Activated T-helper 1 cell treated with anti-CD3 and anti-CD28 coated beads, Interleukin-12 subunit alpha, Interleukin-12 subunit beta, Interleukin-2, Interleukin-4 antibody, amounts not matched to agents 30 ng/mL and 10 ng/mL and 1 ng/mL, durations not matched to agents 14 hours and 24 hours and 36 hours (primary cell): ENCODE data around the gene CLDN7. TPM values are rescaled to one million over a fixed set of nuclear protein-coding genes. Genes with fewer than 3 reads are reported as not detected.
A peak's percentile ranks its signal among the peaks of the same experiment; 100 is the strongest.

Source experiments
- DNase-seq: peaks from one replicate; pipeline ENCODE4 v3.0.0; 2021; ENCODE audit warnings: low spot score
- H3K27ac Mint-ChIP-seq: one replicate; pipeline ENCODE4 v1.8.0; 2021; ENCODE audit warnings: mild to moderate bottlenecking, mixed read lengths
- H3K27me3 Mint-ChIP-seq: one replicate; pipeline ENCODE4 v1.8.0; 2022; ENCODE audit warnings: mild to moderate bottlenecking, moderate library complexity, mixed read lengths; ENCODE audit not compliant: insufficient read depth
- H3K36me3 Mint-ChIP-seq: one replicate; pipeline ENCODE4 v1.8.0; 2021; ENCODE audit warnings: low read depth, mixed read lengths
- H3K4me1 Mint-ChIP-seq: one replicate; pipeline ENCODE4 v1.8.0; 2021; ENCODE audit warnings: low read depth, mixed read lengths
- H3K4me3 Mint-ChIP-seq: one replicate; pipeline ENCODE4 v1.8.0; 2021; ENCODE audit warnings: mild to moderate bottlenecking, moderate library complexity, mixed read lengths
- H3K9me3 Mint-ChIP-seq: one replicate; pipeline ENCODE4 v1.8.0; 2021; ENCODE audit warnings: mixed read lengths
- intact Hi-C: fragments of 100-400 bp; cut with micrococcal nuclease; formaldehyde crosslinking; loops from one replicate; pipeline ENCODE4 v1.15.1; 2024
- total RNA-seq: library from RNA; stranded (reverse); gene quantifications from 2 replicates; pipeline ENCODE4 v1.2.3, GENCODE V29; 2022

Gene CLDN7
- total RNA-seq, 1 donor from 2014 or later = 0.60 TPM

DNA sequence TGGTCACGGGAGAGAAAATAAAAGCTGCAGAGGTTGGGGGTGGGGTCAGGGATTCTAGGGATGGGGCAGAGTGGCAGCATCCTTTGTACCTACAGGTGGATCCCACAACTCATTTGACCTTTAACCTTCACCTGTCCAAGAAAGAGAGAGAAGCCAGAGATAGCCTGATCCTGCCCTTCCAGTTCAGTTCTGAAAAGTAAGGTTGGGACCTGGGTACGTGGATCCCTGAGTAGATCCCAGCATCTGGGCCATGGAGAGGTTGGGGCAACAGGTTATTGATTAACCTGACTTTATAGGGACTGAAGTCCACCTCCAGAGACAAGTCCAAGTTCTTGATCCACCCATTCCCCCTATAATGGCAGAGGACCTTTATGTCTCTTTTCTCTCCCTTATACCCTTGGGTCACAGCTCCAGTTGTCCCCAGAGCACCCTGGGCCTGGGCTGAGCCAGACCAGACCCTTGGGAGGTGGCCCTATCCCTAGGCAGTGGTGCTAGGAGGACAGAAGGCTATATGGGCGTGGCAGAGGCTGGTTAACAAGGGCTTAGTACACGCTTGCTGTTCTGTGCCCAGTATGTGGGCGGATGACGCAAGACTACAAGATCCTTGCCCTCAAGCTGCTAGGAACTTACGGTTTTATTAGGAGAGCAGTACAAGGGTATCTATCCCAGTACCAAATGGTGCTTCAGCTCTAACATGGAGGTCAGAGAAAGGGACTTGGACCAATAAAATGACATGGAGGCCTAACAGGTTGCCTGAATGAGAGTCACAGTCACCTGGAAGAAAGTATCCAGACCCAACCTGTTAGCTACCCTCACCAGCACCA lies 3.3 kb downstream of the CLDN7 start:
- H3K9me3 Mint-ChIP-seq = no peaks in the 10 kb centered on the region
- intact Hi-C loops = no loop called here
- peaks cover 32% of the 10 kb centered on the region for H3K4me1 Mint-ChIP-seq
- no peak overlapping the region for H3K27ac Mint-ChIP-seq
- peaks cover 12% of the 10 kb centered on the region for H3K27me3 Mint-ChIP-seq
- peaks cover 30% of the 10 kb centered on the region for H3K36me3 Mint-ChIP-seq
- no peak for DNase-seq
- H3K4me3 Mint-ChIP-seq = no peak overlapping the region

DNA sequence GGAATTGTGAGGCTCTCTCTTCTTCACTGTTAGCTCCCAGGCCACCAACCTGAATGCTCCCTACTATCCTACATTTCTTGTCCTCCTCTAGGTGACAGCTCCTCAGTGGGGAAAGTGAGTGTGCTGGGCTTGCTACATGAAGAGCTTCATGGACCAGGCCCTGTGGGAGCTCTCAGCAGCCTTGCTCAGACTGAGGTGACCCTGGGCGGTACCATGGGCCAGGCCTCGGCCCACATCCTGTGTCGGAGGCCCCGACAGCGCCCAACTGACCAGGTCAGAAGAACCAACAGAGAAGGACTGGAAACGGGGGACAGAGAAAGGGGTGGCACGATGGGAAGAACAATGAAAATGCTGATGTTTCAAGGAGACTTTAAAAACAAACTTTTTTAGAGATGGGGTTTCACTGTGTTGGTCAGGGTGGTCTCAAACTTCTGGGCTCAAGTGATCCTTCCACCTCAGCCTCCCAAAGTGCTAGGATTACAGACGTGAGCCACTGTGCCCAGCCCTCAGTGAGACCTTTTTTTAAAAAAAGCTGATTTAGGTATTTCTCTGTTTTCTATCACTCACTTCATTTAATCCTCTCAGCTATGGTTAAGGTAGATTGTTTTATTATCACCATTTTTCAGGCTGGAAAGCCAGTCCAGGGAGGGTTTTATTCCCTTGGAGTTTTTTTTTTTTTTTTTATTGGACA lies 5.4 kb downstream of the CLDN7 start:
- Mint-ChIP-seq H3K27me3 (peaks cover 4% of the 10 kb centered on the region), H3K27ac (no peak overlapping the region), H3K4me3 (no peak overlapping the region), H3K9me3 (no peaks in the 10 kb centered on the region), H3K36me3 (peaks cover 38% of the 10 kb centered on the region), H3K4me1 (peaks cover 31% of the 10 kb centered on the region)
- no peak for DNase-seq
- intact Hi-C loops = no loop called here

DNA sequence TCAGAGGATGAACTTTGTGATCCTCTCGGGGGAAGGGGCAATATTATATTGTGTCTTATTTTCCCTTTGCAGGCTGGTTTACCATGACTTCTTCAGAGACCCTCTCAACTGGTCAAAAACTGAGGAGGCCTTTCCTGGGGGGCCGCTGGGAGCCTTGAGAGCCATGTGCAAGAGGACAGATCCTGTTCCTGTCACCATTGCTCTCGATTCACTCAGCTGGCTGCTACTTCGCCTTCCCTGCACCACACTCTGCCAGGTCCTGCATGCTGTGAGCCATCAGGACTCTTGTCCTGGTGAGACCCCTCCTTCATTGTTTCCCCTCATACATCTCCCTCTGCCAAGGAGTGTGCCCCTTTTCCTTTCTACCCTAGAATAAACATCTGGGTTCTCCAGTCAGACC lies 7.8 kb downstream of the CLDN7 start:
- H3K4me1 Mint-ChIP-seq = peaks cover 40% of the 10 kb centered on the region
- no peak for DNase-seq
- H3K27me3 Mint-ChIP-seq = peaks cover 5% of the 10 kb centered on the region
- H3K36me3 Mint-ChIP-seq = peaks cover 36% of the 10 kb centered on the region
- H3K4me3 Mint-ChIP-seq = peak overlapping the region; percentile 6
- H3K9me3 Mint-ChIP-seq = no peaks in the 10 kb centered on the region
- intact Hi-C loops = loop anchor here (5.0 kb wide), 1 partner anchor 148 kb away; the partner anchor contains the start of gene TMEM256
- no peak overlapping the region for H3K27ac Mint-ChIP-seq

DNA sequence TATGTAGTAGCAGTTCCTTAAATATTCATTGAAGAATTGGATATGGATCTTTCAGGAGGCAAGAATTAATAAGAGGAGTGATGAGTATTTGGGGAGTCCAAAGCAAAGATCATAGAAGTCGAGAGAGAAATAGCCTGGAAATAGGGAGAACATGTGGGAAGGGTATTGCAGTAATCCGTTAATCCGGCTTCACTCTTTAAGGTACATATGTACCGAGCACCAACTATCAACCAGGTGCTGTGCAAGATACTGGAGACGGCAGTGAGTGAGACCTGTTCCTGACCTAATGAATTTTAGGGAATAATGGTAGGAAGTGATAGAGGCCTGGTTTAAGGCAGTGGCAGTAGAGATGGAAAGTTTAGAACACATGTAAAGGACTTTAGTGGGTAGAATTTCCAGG lies 9.2 kb downstream of the CLDN7 start:
- no peak for DNase-seq
- peaks cover 32% of the 10 kb centered on the region for H3K36me3 Mint-ChIP-seq

DNA sequence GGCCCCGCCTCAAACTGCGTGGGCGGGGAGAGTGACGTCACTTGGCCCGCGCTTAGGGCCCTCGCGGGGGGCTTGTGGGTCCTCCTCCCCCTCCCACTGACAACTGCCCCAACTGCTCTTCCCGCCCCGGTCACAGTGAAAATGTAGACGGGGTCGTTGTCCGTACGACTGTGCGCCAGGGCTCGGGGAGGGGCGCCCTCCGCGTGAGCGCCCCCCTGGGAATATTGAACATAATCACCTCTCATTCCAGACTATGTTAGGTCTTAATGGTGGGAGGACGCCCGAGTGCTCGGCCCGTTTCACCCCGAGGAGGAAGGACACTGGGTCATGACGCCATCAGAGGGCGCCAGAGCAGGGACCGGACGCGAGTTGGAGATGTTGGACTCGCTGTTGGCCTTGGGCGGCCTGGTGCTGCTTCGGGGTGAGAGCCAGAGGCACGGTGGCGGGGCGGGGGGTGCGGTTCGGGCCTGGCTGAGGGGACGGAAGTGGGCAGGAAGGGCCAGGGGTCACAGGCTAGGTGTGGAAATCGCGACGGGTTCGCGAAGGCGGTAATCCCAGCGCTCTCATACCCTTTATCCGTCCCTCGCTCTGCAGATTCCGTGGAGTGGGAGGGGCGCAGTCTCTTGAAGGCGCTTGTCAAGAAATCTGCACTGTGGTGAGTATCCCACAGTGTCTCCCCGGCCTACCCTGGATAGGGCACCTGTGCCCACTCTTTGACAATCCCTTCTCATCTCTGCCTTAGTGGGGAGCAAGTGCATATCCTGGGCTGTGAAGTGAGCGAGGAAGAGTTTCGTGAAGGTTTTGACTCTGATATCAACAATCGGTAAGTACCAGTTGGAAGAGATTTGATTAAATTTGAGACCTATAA lies 9.9 kb downstream of the CLDN7 start, which contains the start of gene ELP5:
TSS of gene ELP5 (plus strand) at position 40 of the 868 bp plus-strand sequence. CDS start at position 376, 336 bp downstream.
- Mint-ChIP-seq H3K27me3 (peaks cover 5% of the 10 kb centered on the region), H3K27ac (peak within 1 kb of the TSS; percentile 99), H3K4me3 (peak within 1 kb of the TSS; percentile 98), H3K4me1 (peaks cover 42% of the 10 kb centered on the region), H3K36me3 (peaks cover 31% of the 10 kb centered on the region), H3K9me3 (no peaks in the 10 kb centered on the region)
- intact Hi-C loops = loop anchor here (1.0 to 5.0 kb wide), 11 partner anchors 13 to 434 kb away; partner anchors contain the start of genes ACADVL, DLG4, EIF5A and PHF23
- peak; percentile 86 for DNase-seq

More for the DNA sequence above, 9.2 kb downstream of the CLDN7 start:
- intact Hi-C loops = loop anchor here (2.0 to 5.0 kb wide), 2 partner anchors 149 to 434 kb away; partner anchors contain the start of genes TMEM256 and TP53
- H3K27me3 Mint-ChIP-seq = peaks cover 5% of the 10 kb centered on the region
- H3K4me1 Mint-ChIP-seq = peaks cover 42% of the 10 kb centered on the region
- H3K27ac Mint-ChIP-seq = peak overlapping the region; percentile 99
- H3K9me3 Mint-ChIP-seq = no peaks in the 10 kb centered on the region
- peak overlapping the region; percentile 94 for H3K4me3 Mint-ChIP-seq

DNA sequence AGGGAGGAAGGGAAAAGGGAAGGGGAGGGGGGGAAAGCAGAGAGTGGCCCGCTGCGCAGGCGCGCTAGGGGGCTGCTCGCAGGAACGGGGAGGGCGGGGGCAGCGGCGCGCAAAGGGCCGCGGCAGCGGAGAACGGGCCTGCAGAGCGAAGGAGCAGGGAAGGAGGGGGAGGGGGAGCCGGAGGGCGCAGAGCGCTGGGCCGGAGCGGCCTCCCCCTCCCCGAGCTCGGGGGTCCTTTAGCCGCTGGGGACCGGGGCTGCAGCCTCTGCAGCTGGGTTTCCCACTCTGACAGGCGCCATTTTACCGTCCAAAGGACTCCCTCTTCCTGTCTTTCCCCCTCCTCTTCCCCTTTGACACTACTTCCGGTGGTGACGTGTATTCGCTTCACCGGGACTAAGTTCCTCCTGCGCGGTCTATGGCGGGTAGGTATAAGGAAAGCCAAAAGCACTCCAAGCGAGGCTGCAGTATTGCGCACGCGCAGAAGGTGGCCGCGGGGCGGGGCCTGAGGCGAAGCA lies 10.6 kb downstream of the CLDN7 start, which contains the start of gene CTDNEP1:
TSS of gene CTDNEP1 (minus strand) at position 74 of the 515 bp plus-strand sequence. CDS start 438 bp downstream, outside the sequence.
- H3K36me3 Mint-ChIP-seq = peaks cover 32% of the 10 kb centered on the region
- H3K4me3 Mint-ChIP-seq = peak within 1 kb of the TSS; percentile 98
- peak within 1 kb of the TSS; percentile 99 for H3K27ac Mint-ChIP-seq

DNA sequence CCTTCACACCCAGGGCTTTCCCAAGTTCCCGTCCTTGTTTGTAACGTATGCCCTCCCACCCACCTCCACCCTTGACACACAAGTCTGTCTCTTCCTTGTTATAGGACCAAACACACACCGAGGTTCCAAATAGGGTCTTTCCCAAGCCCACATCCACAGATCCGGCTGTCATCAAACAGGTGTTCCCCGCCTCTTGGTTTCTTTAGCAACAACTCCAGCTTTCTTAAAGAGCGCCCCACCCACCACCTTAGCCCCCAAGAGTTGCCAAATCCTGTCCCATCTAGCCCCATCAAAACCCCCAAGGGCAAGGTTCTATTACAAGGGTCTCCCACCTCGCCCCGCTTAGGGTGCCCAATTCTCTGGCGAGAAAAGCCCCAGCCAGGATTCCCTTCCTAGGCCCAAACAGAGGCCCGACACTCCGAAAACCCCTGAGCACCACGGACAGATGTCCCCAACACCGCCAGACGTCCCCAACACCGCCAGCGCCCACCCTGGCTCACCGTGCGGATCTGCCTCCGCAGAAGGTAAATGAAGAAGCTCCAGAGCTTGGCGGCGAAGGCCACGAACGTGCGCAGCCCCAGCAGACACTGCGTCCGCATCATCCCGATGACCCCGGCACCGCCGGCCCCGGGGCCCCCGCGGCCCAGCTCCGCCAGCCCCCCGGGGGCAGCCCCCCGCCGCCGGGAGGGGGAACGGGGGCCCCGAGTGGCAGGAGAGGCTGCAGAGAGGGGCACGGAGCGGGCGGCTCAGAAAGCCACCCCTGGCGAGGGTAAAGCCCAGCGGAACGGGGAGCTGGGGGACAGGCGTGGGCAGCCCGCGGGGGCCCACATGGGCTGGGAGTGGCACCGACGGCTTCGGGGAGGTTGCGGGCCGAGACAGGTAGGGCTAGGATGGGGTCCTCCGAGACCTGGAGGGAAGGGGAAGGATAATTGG lies 11.3 kb downstream of the CLDN7 start:
- no peaks in the 10 kb centered on the region for H3K9me3 Mint-ChIP-seq
- DNase-seq = no peak
- peaks cover 5% of the 10 kb centered on the region for H3K27me3 Mint-ChIP-seq
- peak overlapping the region; percentile 98 for H3K4me3 Mint-ChIP-seq
- H3K27ac Mint-ChIP-seq = peak overlapping the region; percentile 95
- H3K36me3 Mint-ChIP-seq = peaks cover 35% of the 10 kb centered on the region
- peaks cover 42% of the 10 kb centered on the region for H3K4me1 Mint-ChIP-seq
- intact Hi-C loops = loop anchor here (5.0 kb wide), 1 partner anchor 151 kb away; the partner anchor contains the start of gene TMEM256

More for the DNA sequence above, 10.6 kb downstream of the CLDN7 start, which contains the start of gene CTDNEP1:
- Mint-ChIP-seq H3K4me1 (peaks cover 42% of the 10 kb centered on the region), H3K9me3 (no peaks in the 10 kb centered on the region), H3K27me3 (peaks cover 5% of the 10 kb centered on the region)
- intact Hi-C loops = loop anchor here (1.0 to 5.0 kb wide), 11 partner anchors 12 to 435 kb away; partner anchors contain the start of genes ACADVL, DLG4, EIF5A and PHF23
- DNase-seq = peak; percentile 99

DNA sequence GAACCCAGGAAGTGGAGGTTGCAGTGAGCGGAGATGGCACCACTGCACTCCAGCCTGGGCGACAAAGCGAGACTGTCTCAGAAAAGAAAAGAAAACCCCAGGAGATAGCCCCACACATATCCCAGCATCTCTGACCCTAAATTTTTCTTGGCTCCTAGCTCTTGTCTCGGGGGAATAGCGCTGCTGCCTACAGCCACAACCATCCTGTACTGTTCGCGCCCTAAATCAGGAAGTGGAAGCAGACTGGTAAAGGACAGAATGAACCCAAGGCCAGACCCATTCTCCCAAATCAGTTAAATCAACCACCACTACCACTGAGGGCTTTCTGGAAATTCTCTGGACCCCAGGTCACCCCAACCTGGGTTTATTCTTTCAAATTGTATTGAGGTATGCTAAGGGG lies 12.4 kb downstream of the CLDN7 start:
- intact Hi-C loops = loop anchor here (5.0 kb wide), 1 partner anchor 152 kb away; the partner anchor contains the start of gene TMEM256
- no peak for DNase-seq
- Mint-ChIP-seq H3K4me3 (peak overlapping the region; percentile 98), H3K4me1 (peaks cover 42% of the 10 kb centered on the region), H3K9me3 (no peaks in the 10 kb centered on the region), H3K27ac (peak overlapping the region; percentile 95), H3K36me3 (peaks cover 36% of the 10 kb centered on the region), H3K27me3 (peaks cover 5% of the 10 kb centered on the region)

DNA sequence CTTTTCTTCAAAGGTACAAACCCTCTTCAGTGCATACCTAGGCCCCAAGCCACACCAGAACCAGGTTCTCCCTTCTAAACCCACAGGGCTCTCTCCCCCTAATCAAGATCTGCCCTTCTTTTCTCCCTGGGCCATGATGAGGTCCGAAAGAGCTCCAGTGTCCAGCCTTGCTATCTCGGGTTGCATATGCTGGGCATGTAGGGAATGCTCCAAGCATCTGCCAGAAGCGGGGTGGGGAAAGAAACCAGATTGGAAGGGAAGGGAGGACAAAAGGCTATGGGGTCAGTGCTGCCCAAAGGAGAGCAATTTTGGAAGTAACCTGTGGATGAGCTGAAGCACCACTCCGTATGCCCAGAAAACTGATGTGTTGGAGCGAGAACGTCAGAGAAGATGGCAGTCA lies 13.1 kb downstream of the CLDN7 start:
- DNase-seq = no peak
- intact Hi-C loops = no loop called here
- H3K4me3 Mint-ChIP-seq = peak overlapping the region; percentile 98
- peaks cover 5% of the 10 kb centered on the region for H3K27me3 Mint-ChIP-seq
- H3K4me1 Mint-ChIP-seq = peaks cover 42% of the 10 kb centered on the region
- H3K27ac Mint-ChIP-seq = peak overlapping the region; percentile 63
- peaks cover 37% of the 10 kb centered on the region for H3K36me3 Mint-ChIP-seq
- no peaks in the 10 kb centered on the region for H3K9me3 Mint-ChIP-seq

DNA sequence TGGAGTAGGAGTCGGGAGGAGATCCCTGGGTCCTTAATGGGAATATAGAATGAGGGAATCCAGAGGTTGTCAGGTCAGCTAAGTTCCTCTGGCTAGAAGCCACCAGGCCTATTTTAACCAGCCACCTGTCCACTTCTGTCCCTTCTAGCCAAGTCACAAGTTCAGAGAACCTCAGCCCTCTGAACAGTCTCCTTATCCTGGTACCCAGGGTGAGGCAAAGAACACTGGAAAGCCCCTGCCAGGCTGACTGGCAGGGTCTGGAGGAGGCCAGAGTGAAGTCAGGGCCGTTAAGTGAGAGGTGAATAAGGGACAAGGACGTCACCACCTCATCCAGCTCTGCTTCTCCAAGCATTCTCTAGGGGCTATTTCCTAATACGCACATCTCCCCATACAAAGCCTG lies 13.5 kb downstream of the CLDN7 start:
- peak overlapping the region; percentile 98 for H3K4me3 Mint-ChIP-seq
- intact Hi-C loops = no loop called here
- no peaks in the 10 kb centered on the region for H3K9me3 Mint-ChIP-seq
- no peak overlapping the region for H3K27ac Mint-ChIP-seq
- DNase-seq = no peak
- H3K36me3 Mint-ChIP-seq = peaks cover 34% of the 10 kb centered on the region
- H3K4me1 Mint-ChIP-seq = peaks cover 39% of the 10 kb centered on the region
- peaks cover 5% of the 10 kb centered on the region for H3K27me3 Mint-ChIP-seq

DNA sequence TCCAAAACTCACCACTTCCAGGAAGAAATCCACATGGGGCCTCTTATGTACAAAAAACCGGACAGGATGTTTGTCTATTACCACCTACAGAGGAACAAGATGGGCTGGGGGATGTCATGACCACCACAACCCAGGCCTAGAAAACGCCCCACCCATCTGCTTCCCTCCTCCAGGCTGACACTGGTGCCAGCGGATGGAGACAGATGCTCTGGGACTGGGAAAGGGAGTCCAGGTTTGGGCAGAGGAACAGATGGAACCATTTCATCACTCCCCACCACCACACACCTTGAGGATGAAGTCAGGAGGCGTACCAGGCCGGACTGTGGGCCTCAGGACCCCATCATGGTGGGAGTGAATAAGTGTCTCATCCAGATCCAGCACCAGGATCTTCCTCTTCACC lies 15.5 kb downstream of the CLDN7 start:
- Mint-ChIP-seq H3K27ac (no peak overlapping the region), H3K36me3 (peaks cover 36% of the 10 kb centered on the region)

More for the DNA sequence above, 15.5 kb downstream of the CLDN7 start:
- no peaks in the 10 kb centered on the region for H3K9me3 Mint-ChIP-seq
- intact Hi-C loops = no loop called here
- H3K4me1 Mint-ChIP-seq = peaks cover 42% of the 10 kb centered on the region
- H3K4me3 Mint-ChIP-seq = no peak overlapping the region
- DNase-seq = no peak
- no peaks in the 10 kb centered on the region for H3K27me3 Mint-ChIP-seq
